HG03064 (cell line): ENCODE measurements around the gene ATAD1.
"Not testable (repeated sequence)": the region's sequence is repeated elsewhere in the genome, so short reads cannot be mapped to it uniquely, and the experiment has no call there.

Experiments
- ATAC-seq: cut with Tn5 transposase; IDR thresholded peaks from one replicate; pipeline ENCODE4 v1.9.1; 2021; ENCODE audit warnings: low read depth; ENCODE audit not compliant: unreplicated experiment

ATAD1 gene

DNA sequence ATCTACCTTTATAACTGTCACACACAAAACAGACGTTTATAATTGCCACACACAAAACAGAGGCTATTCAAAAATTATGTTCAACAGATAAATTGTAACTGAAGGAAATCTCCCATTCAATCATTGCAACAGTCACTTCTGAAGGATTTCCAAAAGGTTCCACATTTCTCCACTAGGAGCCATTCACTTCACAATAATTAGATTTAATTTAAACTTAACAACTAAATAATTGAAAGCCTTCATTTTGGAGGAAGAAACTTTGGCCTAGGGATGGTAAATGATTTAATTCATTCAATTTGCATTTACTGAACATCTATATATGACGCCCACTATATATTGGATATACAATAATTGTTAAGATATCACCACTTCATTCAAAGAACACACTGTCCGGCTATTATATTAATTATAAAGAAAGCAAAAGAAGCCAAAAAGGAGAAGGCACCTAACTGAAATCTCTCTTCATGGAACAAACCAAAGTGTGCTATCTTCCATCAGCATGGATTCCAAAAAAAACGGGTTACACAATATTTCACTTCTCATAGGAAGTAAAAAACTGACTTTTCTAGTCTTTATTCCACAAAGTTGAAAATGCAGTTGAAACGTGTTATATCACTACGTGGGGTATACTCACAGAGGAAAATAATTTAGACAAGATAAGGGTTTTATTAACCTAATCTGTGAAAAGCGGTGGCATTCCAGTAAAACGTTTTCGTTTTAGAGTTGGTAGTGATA, 1.7 kb downstream of the ATAD1 start:
- ATAC-seq: no peak

DNA sequence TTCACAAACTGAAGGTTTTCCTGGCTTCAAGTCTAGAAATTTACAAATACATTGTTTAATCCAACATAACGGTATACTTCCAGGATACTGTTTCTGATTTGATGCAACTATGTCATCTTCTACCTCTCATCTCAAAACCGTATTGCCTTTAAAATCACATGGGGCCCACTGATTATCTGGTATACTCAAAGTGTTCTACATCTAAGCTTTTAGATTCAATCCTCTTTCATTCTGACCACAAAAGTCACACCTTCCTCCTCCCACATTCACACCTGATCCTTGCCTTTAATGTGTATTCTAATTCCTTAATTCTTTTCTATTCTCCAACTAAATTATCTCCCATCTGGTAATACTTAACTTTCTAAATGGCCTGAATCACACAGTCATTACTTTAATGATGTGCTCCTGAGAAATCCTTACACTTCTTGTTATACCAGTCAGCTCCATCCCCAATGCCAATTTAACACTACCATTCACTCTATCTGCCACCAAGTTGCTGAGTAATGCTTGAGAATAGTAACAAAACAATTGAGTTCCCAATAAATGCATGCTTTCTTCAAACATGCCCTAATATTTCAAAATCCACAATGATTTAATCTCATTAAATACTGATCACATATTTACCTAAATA, 13.0 kb downstream of the ATAD1 start:
- ATAC-seq: no peak

GRCh38 chr10:87803831-87804230, 14.2 kb downstream of the ATAD1 start:
- ATAC-seq: no peak

DNA sequence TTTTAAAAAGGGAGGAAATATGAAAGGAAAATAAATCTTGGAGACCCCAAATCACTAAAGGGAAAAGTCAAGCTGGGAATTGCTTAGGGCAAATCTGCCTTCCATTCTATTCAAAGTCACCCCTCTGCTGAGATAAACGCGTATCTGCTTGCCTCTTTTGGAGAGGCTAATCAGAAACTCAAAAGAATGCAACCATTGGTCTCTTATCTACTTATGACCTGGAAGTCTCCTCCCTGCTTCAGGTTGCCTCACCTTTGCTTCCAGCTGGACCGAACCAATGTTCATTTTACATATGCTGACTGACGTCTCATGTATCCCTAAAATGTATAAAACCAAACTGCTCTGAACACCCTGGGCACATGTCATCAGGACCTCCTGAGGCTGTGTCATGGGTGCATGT, 14.7 kb downstream of the ATAD1 start:
- ATAC-seq: no peak

DNA sequence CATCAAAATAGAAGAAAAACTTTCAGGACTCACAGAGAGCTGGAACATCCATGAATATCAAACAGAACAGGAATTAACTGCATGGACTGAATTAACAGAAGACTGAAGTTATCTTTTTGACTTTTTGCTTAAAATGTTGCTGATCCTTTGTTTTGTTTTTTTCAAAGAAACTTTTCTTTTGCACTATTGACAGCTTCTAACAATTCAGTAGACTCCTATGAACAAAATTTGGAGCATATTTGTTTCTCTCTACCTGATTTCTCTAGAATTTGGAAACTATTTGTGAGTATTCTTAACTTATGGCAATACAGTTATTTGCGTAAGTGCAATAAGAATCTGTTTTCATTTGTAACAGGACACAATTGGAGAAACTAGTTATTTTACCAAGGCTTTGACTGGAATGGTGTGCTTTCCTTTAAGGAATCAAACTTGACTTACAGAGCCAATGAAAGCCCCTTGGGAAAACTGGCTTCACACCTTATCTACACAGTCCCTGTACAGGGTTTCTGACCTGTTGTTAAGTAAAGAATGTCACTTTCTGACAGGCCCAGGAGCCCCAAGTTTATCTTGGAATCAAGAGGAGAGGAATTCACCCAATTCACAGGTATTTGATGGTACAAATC, 16.1 kb downstream of the ATAD1 start:
- not testable (repeated sequence) for ATAC-seq

- no peak for ATAC-seq
Observed at GRCh38 chr10:87799860-87800259, 18.2 kb downstream of the ATAD1 start.

GRCh38 chr10:87798082-87798481, 19.9 kb downstream of the ATAD1 start:
- no peak for ATAC-seq

DNA sequence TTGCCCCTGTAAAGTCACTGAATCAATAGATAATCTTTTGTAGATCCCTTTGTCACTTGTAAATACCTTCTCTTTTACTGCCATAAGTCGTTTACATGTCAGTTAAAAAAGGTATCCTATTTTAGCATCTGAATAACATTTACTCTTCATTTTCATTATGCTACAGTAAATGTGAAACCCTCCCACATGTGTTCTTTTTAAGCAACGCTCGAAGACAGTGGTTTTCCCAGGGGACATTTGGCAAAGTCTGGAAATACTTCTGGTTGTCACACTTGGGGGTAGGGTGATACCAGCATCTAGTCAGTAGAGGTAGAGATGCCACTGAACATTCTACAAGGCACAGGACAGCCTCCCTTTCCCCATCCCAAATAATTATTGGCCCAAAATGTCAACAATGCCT, 23.7 kb downstream of the ATAD1 start:
- no peak for ATAC-seq

- ATAC-seq: no peak
Observed at GRCh38 chr10:87790185-87790584, 27.8 kb downstream of the ATAD1 start.

DNA sequence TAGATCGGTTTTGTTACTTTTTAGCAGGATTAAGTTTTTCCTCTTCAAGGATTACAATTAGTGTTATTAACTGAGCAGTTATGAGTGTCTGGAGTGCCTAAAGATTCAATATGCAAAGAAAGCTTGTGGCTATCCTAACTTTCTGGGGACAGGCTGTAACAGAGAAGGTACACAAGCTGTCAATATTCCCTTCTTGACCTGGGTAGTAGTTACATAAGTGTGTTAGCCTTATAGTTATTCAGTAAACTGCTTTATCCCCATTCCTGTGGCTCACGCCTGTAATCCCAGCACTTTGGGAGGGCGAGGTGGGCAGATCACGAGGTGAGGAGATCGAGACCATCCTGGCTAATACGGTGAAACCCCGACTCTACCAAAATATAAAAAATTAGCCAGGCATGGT, 31.6 kb downstream of the ATAD1 start:
- no peak for ATAC-seq

GRCh38 chr10:87782721-87783120, 35.3 kb downstream of the ATAD1 start:
- no peak for ATAC-seq

DNA sequence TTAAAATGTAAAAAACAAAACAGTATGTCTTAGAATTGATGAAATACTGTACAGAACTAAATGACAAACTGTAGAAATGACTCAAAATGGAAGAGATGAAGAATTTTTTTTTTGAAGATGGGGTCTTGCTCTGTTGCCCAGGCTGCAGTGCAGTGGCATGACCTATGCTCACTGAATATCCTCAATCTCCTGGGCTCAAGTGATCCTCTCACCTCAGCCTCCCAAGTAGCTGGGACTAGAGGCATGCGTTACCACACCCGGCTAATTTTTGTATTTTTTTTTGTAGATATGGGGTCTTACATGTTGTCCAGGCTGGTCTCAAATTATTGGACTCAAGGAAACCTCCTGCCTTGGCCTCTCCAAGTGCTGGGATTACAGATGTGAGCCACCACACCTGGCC, 36.5 kb downstream of the ATAD1 start:
- ATAC-seq: no peak

DNA sequence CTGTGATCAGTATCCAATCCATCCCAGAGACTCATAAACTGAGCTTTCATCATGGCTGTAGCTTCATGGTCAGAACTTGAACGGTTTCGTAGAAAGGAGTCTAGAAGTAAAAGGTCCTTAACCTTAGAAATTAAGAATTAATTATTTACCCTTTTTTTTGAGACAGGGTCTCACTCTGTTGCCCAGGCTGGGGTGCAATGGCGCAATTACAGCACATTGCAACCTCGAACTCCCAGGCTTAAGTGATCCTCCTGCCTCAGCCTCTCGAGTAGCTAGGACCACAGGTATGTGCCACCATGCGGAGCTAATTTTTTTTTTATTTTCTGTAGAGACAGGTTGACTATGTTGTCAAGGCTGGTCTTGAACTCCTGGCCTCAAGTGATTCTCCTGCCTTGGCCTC, 41.7 kb downstream of the ATAD1 start:
- no peak for ATAC-seq

DNA sequence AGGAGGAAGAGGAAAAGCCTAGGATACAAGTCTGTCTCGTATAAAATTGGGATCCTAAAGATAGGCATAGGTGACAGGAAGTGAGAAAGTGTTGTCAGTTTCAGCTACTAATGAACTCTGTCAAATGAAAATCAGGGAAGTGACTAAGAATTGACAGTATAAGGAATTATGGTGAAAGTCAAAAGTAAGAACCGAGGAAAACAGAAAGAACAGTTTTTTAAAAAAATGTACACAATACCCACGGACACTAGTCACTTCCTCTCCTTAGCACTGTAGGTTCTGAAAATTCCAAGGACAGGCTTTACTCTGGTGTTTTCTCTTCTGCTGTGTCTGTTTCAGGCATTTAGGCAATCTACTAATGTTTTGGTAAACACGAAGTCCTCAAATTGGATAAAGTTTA, 42.3 kb downstream of the ATAD1 start:
- no peak for ATAC-seq

DNA sequence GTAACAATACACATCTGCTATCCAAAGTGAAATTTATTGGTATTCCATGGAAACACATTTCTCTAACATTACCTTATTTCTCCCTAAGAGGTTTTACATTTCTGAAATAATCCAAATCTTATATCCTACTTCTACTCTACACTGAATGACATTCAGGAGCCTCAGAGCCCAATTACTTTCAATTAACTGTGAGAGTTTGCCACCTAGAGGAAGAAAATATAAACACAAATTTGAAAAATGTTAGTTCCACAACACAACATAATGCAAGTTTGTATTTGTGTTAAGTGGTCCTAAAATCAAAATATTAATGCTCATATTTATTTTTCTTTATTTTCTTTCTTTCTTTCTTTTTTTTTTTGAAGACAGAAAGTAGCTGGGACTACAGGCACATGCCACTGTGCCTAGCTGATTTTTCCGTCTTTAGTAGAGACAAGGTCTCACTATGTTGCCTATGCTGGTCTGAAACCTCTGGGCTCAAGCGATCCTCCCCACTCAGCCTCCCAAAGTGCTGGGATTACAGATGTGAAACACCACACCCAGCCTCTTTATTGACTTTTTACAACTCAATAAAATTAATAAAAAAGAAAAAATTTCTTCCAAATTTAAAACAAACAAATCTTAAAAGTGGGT, 46.0 kb downstream of the ATAD1 start:
- no peak for ATAC-seq

GRCh38 chr10:87767253-87767652, 50.8 kb downstream of the ATAD1 start:
- ATAC-seq: no peak

DNA sequence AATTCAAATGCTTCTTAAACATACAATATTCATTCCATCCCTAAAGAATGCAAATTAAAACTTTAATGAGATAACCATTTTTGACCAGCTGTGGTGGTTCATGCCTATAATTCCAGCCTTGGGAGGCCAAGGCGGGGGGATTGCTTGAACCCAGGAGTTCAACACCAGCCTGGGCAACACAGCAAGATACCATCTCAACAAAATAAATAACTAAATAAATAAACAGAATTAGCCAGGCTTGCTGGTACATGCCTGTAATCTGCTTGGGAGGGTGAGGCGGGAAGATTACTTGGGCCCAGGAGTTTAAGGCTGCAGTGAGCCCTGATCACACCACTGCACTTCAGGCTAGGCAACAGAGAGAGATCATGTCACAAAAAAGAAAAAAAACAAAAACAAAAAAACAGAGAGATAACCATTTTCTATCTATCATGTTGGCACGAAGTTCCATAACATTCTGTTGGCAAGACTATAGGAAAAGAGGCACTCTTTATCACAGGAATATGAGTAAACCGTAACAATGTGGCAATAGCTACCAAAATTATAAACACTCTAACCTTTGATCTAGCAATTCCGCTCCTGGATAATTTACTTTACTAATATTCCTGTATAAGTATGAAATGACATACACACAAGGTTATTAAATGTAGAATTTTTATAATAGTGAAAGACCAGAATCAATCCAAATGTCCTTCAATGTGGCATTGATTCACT, 52.2 kb downstream of the ATAD1 start:
- no peak for ATAC-seq

GRCh38 chr10:87764072-87764934, 53.7 kb downstream of the ATAD1 start:
- no peak for ATAC-seq

DNA sequence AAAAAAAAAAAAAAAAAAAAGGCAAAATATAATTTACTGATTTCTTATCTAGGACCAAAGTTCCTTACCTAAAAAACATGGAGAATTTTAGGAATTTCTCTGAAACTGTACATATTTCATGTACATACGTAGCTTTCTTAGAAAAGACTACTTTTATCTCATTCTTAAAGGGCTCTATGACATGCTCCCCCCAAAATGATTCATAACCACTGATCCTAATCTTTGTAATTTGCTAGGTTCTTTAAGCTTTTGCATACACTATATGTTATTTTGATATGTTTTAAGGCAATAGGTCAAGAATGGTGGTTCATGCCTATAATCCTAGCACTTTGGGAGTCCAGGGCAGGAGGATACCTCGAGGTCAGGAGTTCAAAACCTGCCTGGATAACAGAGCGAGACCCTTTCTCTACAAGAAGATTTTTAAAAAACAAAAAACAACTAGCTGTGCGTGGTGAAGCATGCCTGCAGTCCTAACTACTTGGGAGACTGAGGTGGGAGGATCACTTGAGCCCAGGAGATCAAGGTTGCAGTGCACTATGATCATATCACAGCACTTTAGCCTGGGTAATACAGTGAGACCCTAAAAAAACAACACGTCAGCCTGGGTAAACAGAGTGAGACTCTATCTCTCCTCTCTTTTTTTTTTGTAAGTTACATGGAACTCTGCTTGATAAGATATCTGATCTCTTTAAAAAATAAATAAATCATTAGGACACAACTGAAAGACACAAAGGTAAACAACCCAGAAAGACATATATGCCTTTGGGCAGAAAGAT, 54.8 kb downstream of the ATAD1 start:
- ATAC-seq: no peak
